Right ventricle myocardium inferior (tissue), 1 donor: ENCODE measurements around the gene ACTRT2. TPM values are rescaled to one million over a fixed set of nuclear protein-coding genes. Genes with fewer than 3 reads are reported as not detected.

Experiments used
- ATAC-seq: fragments of 200-7000 bp; cut with Tn5 transposase; one replicate; pipeline ENCODE4 v1.9.1; 2020; ENCODE audit warnings: mild to moderate bottlenecking, moderate library complexity
- DNase-seq: peaks from one replicate; pipeline ENCODE4 v3.0.0; 2021; ENCODE audit errors: missing footprints
- intact Hi-C: fragments of 100-400 bp; cut with DNase I; formaldehyde crosslinking; loops from one replicate; pipeline ENCODE4 v1.11.0; 2022
- total RNA-seq: library from RNA; stranded (reverse); fragmentation: NEBNext Ultra II Directional; extraction: Animal tissue kit (Norgen Biotek cat#: 25700); gene quantifications from one replicate; pipeline ENCODE4 v1.2.1, GENCODE V29; 2021
- donor health status: DM: no; HTN: yes; CAD: no; lungs with severe emphysema.

Gene ACTRT2
- total RNA-seq, 1 donor from 2014 or later, result not detected

GRCh38 chr1:3014050-3014440 lies 7.2 kb upstream of the ACTRT2 start:
- DNase-seq, result peak; percentile 44
- intact Hi-C loops, result loop anchor here (5.0 kb wide), 1 partner anchor 268 kb away; no protein-coding TSS in a partner anchor
- no peak for ATAC-seq

GRCh38 chr1:3014443-3015268 lies 6.6 kb upstream of the ACTRT2 start:
- DNase-seq (no peak), ATAC-seq (no peak)
- intact Hi-C loops, result loop anchor here (5.0 kb wide), 1 partner anchor 268 kb away; no protein-coding TSS in a partner anchor

- ATAC-seq, result no peak
- intact Hi-C loops, result no loop called here
- peak; percentile 60 for DNase-seq
Observed at GRCh38 chr1:3015269-3015635, 6.0 kb upstream of the ACTRT2 start.

GRCh38 chr1:3015744-3016143 lies 5.5 kb upstream of the ACTRT2 start:
- intact Hi-C loops, result no loop called here
- DNase-seq (no peak), ATAC-seq (no peak)

GRCh38 chr1:3016641-3017439 lies 4.4 kb upstream of the ACTRT2 start:
- intact Hi-C loops, result no loop called here
- ATAC-seq, result no peak
- DNase-seq, result peak; percentile 34

GRCh38 chr1:3017440-3018050 lies 3.7 kb upstream of the ACTRT2 start:
- DNase-seq, result peak; percentile 27
- intact Hi-C loops, result no loop called here
- no peak for ATAC-seq

- DNase-seq (peak; percentile 50), ATAC-seq (no peak)
- intact Hi-C loops, result no loop called here
Observed at GRCh38 chr1:3018051-3018471, 3.2 kb upstream of the ACTRT2 start.

- intact Hi-C loops, result no loop called here
- peak; percentile 22 for DNase-seq
- ATAC-seq, result no peak
Observed at GRCh38 chr1:3018576-3018975, 2.7 kb upstream of the ACTRT2 start.

GRCh38 chr1:3019007-3019515 lies 2.2 kb upstream of the ACTRT2 start:
- DNase-seq (peak; percentile 58), ATAC-seq (no peak)
- intact Hi-C loops, result no loop called here

- peak; percentile 45 for DNase-seq
- intact Hi-C loops, result no loop called here
- ATAC-seq, result no peak
Observed at GRCh38 chr1:3019516-3020051, 1.7 kb upstream of the ACTRT2 start.

GRCh38 chr1:3020263-3020909 lies 881 bp upstream of the ACTRT2 start:
- intact Hi-C loops, result no loop called here
- ATAC-seq, result no peak
- no peak for DNase-seq

GRCh38 chr1:3021801-3022401 lies 634 bp downstream of the ACTRT2 start:
- ATAC-seq (no peak), DNase-seq (peak; percentile 57)
- intact Hi-C loops, result no loop called here

GRCh38 chr1:3022511-3022973 lies 1.3 kb downstream of the ACTRT2 start:
- intact Hi-C loops, result no loop called here
- DNase-seq (no peak), ATAC-seq (no peak)

GRCh38 chr1:3022976-3023375 lies 1.7 kb downstream of the ACTRT2 start:
- DNase-seq, result no peak
- intact Hi-C loops, result no loop called here

GRCh38 chr1:3024019-3024418 lies 2.8 kb downstream of the ACTRT2 start:
- intact Hi-C loops, result no loop called here
- DNase-seq (no peak), ATAC-seq (no peak)

More at GRCh38 chr1:3022976-3023375, 1.7 kb downstream of the ACTRT2 start:
- no peak for ATAC-seq

GRCh38 chr1:3024588-3024987 lies 3.3 kb downstream of the ACTRT2 start:
- intact Hi-C loops, result no loop called here
- DNase-seq (no peak), ATAC-seq (no peak)

- no peak for DNase-seq
- ATAC-seq, result no peak
- intact Hi-C loops, result no loop called here
Observed at GRCh38 chr1:3026124-3026523, 4.9 kb downstream of the ACTRT2 start.
